Measurements from ENCODE around the gene UCK1.

DNA sequence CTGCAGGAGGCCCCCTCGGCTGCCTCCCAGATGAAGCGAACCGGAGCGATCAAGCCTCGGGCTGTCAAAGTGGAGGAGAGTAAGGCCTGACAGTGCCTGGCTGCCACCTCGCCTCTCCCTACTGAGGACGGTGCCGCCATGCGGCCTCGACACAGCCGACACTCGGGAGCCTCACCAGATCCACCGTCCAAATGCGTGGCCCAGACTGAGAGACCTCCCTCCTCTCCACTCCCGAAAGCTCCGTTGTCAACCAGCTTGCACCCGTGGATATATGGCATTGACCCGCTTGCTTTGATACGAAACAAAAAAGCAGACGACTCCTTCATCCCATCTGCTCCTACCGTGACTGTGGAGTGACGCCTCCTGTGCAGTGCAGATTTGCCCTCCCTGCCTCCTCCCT is 35.3 kb downstream of the UCK1 start:
- TF ChIP-seq, protein P1, sequence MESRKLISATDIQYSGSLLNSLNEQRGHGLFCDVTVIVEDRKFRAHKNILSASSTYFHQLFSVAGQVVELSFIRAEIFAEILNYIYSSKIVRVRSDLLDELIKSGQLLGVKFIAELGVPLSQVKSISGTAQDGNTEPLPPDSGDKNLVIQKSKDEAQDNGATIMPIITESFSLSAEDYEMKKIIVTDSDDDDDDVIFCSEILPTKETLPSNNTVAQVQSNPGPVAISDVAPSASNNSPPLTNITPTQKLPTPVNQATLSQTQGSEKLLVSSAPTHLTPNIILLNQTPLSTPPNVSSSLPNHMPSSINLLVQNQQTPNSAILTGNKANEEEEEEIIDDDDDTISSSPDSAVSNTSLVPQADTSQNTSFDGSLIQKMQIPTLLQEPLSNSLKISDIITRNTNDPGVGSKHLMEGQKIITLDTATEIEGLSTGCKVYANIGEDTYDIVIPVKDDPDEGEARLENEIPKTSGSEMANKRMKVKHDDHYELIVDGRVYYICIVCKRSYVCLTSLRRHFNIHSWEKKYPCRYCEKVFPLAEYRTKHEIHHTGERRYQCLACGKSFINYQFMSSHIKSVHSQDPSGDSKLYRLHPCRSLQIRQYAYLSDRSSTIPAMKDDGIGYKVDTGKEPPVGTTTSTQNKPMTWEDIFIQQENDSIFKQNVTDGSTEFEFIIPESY (IDR thresholded peaks at IDR 0.05): no peak
- TF ChIP-seq CTCF (IDR thresholded peaks at IDR 0.05; ENCODE audit: low read depth, low read length, missing input control) (no peak), JUND (IDR thresholded peaks at IDR 0.05) (no peak), MAX (IDR thresholded peaks at IDR 0.05) (no peak), TAF1 (conservative IDR thresholded peaks at IDR 0.05) (no peak), FOXA1 (IDR thresholded peaks at IDR 0.05) (no peak)
- TF ChIP-seq, protein P2, sequence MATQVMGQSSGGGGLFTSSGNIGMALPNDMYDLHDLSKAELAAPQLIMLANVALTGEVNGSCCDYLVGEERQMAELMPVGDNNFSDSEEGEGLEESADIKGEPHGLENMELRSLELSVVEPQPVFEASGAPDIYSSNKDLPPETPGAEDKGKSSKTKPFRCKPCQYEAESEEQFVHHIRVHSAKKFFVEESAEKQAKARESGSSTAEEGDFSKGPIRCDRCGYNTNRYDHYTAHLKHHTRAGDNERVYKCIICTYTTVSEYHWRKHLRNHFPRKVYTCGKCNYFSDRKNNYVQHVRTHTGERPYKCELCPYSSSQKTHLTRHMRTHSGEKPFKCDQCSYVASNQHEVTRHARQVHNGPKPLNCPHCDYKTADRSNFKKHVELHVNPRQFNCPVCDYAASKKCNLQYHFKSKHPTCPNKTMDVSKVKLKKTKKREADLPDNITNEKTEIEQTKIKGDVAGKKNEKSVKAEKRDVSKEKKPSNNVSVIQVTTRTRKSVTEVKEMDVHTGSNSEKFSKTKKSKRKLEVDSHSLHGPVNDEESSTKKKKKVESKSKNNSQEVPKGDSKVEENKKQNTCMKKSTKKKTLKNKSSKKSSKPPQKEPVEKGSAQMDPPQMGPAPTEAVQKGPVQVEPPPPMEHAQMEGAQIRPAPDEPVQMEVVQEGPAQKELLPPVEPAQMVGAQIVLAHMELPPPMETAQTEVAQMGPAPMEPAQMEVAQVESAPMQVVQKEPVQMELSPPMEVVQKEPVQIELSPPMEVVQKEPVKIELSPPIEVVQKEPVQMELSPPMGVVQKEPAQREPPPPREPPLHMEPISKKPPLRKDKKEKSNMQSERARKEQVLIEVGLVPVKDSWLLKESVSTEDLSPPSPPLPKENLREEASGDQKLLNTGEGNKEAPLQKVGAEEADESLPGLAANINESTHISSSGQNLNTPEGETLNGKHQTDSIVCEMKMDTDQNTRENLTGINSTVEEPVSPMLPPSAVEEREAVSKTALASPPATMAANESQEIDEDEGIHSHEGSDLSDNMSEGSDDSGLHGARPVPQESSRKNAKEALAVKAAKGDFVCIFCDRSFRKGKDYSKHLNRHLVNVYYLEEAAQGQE (IDR thresholded peaks at IDR 0.05): no peak

Measured in liver (tissue), 3 donors.